ENCODE data around the gene SFT2D1.

Gene SFT2D1

GRCh38 chr6:166382933-166383801 lies 40.8 kb upstream of the SFT2D1 start, which contains the start of gene MPC1:
Gene MPC1 (minus strand): TSS chr6:166382940. CDS start chr6:166382876, 64 bp downstream.
- TF ChIP-seq POLR2A (IDR thresholded peaks at IDR 0.05; ENCODE audit: extremely low read depth, insufficient read length) (peak; percentile 73), MAX (IDR thresholded peaks at IDR 0.05; ENCODE audit: low read depth, low read length) (peak; percentile 61), MYC (IDR thresholded peaks at IDR 0.05; ENCODE audit: low read depth, low read length) (peak; percentile 59), CTCF (IDR thresholded peaks at IDR 0.05; ENCODE audit: low read depth, low read length) (no peak)
- peak; percentile 99 for DNase-seq (ENCODE audit: low read depth)
- H3K4me3 ChIP-seq (ENCODE audit: low read depth, low read length) = peak within 1 kb of the TSS; percentile 85

GRCh38 chr6:166382500-166382932 lies 40.2 kb upstream of the SFT2D1 start:
- DNase-seq (ENCODE audit: low read depth) = no peak
- H3K4me3 ChIP-seq (ENCODE audit: low read depth, low read length) = peak overlapping the region; percentile 82
- TF ChIP-seq POLR2A (IDR thresholded peaks at IDR 0.05; ENCODE audit: extremely low read depth, insufficient read length) (no peak), CTCF (IDR thresholded peaks at IDR 0.05; ENCODE audit: low read depth, low read length) (no peak), MAX (IDR thresholded peaks at IDR 0.05; ENCODE audit: low read depth, low read length) (no peak)

GRCh38 chr6:166381733-166382499 lies 39.6 kb upstream of the SFT2D1 start:
- TF ChIP-seq MYC (IDR thresholded peaks at IDR 0.05; ENCODE audit: low read depth, low read length) (peak; percentile 43; the same call in 1 of the 2 replicates), POLR2A (IDR thresholded peaks at IDR 0.05; ENCODE audit: extremely low read depth, insufficient read length) (no peak), CTCF (IDR thresholded peaks at IDR 0.05; ENCODE audit: low read depth, low read length) (peak; percentile 83), MAX (IDR thresholded peaks at IDR 0.05; ENCODE audit: low read depth, low read length) (peak; percentile 50; the same call in 1 of the 2 replicates)
- DNase-seq (ENCODE audit: low read depth) = peak; percentile 84
- H3K4me3 ChIP-seq (ENCODE audit: low read depth, low read length) = peak overlapping the region; percentile 82

GRCh38 chr6:166381381-166381732 lies 39.0 kb upstream of the SFT2D1 start:
- H3K4me3 ChIP-seq (ENCODE audit: low read depth, low read length) = peak overlapping the region; percentile 82
- TF ChIP-seq POLR2A (IDR thresholded peaks at IDR 0.05; ENCODE audit: extremely low read depth, insufficient read length) (no peak), MAX (IDR thresholded peaks at IDR 0.05; ENCODE audit: low read depth, low read length) (no peak), CTCF (IDR thresholded peaks at IDR 0.05; ENCODE audit: low read depth, low read length) (no peak), MYC (IDR thresholded peaks at IDR 0.05; ENCODE audit: low read depth, low read length) (no peak)
- no peak for DNase-seq (ENCODE audit: low read depth)

GRCh38 chr6:166379800-166380199 lies 37.5 kb upstream of the SFT2D1 start:
- TF ChIP-seq MAX (IDR thresholded peaks at IDR 0.05; ENCODE audit: low read depth, low read length) (no peak), POLR2A (IDR thresholded peaks at IDR 0.05; ENCODE audit: extremely low read depth, insufficient read length) (no peak), MYC (IDR thresholded peaks at IDR 0.05; ENCODE audit: low read depth, low read length) (no peak), CTCF (IDR thresholded peaks at IDR 0.05; ENCODE audit: low read depth, low read length) (no peak)
- DNase-seq (ENCODE audit: low read depth) = no peak
- H3K4me3 ChIP-seq (ENCODE audit: low read depth, low read length) = peak overlapping the region; percentile 7
